Measurements from ENCODE around the gene SKAP1. TPM values are rescaled to one million over a fixed set of nuclear protein-coding genes. Genes with fewer than 3 reads are reported as not detected.

Gene SKAP1
- total and polyA plus RNA-seq, 2 of the 13 experiments (the other 11 are each of a cell fraction or from before 2014, with no cell fraction given), result 0.21 TPM; not detected in 1

DNA sequence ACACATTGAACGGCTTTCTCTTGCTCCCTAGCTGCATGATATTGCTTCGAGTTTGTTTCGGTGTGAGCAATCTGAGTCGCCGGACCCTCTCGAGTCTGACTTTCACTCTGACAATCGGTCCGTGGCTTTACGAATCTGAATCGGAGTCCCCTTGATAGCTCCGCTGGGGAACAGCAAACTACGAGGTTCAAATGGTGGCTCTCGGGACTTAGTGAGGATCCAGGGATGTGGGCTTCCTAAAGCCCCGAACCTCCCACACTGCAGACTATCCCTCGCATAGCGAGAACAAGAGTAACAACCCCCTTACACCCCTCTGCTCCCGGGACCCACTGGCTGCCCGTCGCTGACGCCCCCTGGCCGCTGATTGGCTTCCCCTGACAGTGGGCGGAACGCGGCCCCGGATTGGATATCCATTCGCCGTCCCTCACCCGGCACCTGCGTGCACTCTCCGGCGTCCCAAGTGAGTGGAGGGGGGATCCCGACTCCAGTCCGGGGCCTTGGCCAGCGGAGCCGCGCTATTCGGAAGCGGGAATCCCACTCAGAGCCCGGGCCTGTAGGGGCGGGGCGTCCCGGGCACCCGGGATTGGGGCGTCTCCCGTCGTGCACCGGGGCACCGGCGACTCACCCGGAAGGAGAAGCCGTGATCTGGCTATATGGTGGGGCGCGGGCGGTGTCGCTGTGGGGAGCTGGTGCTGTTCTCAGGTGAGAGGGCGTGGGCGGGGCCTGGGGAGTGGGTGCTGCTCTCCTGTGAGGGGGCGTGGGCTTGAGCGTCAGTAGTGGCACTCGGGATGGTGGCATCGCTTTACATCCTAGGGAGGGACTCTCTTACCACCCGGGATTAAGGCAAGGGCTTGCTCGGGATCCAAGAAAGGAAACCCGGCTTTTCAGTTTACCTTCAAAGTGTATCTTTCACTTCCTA, 322.6 kb downstream of the SKAP1 start, which contains the start of gene SNX11 (continued):
- no peak for TF ChIP-seq SMARCC2 (IDR thresholded peaks at IDR 0.05)
- TF ChIP-seq, protein P1, sequence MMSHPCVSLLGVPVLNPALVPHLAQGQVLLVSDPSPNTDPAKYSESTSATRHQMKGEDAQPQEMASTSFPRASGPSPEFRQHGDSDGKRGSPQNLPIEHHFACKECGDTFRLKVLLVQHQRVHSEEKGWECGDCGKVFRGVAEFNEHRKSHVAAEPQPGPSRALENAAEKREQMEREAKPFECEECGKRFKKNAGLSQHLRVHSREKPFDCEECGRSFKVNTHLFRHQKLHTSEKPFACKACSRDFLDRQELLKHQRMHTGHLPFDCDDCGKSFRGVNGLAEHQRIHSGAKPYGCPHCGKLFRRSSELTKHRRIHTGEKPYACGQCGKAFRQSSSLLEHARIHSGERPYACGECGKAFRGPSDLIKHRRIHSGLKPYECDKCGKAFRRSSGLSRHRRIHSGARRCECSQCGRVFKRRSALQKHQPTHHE (CRISPR knock-in tag; IDR thresholded peaks at IDR 0.05; ENCODE audit: borderline replicate concordance), result peak; percentile 60; the same call in 1 of the 2 replicates
- TF ChIP-seq HNF4A (CRISPR knock-in tag; IDR thresholded peaks at IDR 0.05), result no peak
- no peak for TF ChIP-seq EHMT2 (IDR thresholded peaks at IDR 0.05; ENCODE audit: borderline replicate concordance, low read depth, low read length)
- TF ChIP-seq TMF1 (CRISPR knock-in tag; IDR thresholded peaks at IDR 0.05; ENCODE audit: low read depth), result no peak
- TF ChIP-seq BCL6 (CRISPR knock-in tag; IDR thresholded peaks at IDR 0.05), result no peak
- TF ChIP-seq, protein P2, sequence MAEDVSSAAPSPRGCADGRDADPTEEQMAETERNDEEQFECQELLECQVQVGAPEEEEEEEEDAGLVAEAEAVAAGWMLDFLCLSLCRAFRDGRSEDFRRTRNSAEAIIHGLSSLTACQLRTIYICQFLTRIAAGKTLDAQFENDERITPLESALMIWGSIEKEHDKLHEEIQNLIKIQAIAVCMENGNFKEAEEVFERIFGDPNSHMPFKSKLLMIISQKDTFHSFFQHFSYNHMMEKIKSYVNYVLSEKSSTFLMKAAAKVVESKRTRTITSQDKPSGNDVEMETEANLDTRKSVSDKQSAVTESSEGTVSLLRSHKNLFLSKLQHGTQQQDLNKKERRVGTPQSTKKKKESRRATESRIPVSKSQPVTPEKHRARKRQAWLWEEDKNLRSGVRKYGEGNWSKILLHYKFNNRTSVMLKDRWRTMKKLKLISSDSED (CRISPR knock-in tag; IDR thresholded peaks at IDR 0.05), result no peak
- TF ChIP-seq, protein P3, sequence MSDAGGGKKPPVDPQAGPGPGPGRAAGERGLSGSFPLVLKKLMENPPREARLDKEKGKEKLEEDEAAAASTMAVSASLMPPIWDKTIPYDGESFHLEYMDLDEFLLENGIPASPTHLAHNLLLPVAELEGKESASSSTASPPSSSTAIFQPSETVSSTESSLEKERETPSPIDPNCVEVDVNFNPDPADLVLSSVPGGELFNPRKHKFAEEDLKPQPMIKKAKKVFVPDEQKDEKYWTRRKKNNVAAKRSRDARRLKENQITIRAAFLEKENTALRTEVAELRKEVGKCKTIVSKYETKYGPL (CRISPR knock-in tag; IDR thresholded peaks at IDR 0.05), result peak; percentile 39; the same call in 1 of the 2 replicates
- peak; percentile 92 for TF ChIP-seq ZNF143 (CRISPR knock-in tag; IDR thresholded peaks at IDR 0.05)
- TF ChIP-seq DR1 (CRISPR knock-in tag; IDR thresholded peaks at IDR 0.05), result peak; percentile 89
- TF ChIP-seq ZNF280B (CRISPR knock-in tag; IDR thresholded peaks at IDR 0.05; ENCODE audit: borderline replicate concordance), result peak; percentile 76; the same call in 1 of the 2 replicates
- TF ChIP-seq GPN1 (CRISPR knock-in tag; IDR thresholded peaks at IDR 0.05; ENCODE audit: borderline replicate concordance), result no peak
- TF ChIP-seq, protein P4, sequence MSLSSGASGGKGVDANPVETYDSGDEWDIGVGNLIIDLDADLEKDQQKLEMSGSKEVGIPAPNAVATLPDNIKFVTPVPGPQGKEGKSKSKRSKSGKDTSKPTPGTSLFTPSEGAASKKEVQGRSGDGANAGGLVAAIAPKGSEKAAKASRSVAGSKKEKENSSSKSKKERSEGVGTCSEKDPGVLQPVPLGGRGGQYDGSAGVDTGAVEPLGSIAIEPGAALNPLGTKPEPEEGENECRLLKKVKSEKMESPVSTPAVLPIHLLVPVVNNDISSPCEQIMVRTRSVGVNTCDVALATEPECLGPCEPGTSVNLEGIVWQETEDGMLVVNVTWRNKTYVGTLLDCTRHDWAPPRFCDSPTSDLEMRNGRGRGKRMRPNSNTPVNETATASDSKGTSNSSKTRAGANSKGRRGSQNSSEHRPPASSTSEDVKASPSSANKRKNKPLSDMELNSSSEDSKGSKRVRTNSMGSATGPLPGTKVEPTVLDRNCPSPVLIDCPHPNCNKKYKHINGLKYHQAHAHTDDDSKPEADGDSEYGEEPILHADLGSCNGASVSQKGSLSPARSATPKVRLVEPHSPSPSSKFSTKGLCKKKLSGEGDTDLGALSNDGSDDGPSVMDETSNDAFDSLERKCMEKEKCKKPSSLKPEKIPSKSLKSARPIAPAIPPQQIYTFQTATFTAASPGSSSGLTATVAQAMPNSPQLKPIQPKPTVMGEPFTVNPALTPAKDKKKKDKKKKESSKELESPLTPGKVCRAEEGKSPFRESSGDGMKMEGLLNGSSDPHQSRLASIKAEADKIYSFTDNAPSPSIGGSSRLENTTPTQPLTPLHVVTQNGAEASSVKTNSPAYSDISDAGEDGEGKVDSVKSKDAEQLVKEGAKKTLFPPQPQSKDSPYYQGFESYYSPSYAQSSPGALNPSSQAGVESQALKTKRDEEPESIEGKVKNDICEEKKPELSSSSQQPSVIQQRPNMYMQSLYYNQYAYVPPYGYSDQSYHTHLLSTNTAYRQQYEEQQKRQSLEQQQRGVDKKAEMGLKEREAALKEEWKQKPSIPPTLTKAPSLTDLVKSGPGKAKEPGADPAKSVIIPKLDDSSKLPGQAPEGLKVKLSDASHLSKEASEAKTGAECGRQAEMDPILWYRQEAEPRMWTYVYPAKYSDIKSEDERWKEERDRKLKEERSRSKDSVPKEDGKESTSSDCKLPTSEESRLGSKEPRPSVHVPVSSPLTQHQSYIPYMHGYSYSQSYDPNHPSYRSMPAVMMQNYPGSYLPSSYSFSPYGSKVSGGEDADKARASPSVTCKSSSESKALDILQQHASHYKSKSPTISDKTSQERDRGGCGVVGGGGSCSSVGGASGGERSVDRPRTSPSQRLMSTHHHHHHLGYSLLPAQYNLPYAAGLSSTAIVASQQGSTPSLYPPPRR (CRISPR knock-in tag; IDR thresholded peaks at IDR 0.05; ENCODE audit: borderline replicate concordance), result no peak
- TF ChIP-seq SNRNP70 (IDR thresholded peaks at IDR 0.05; ENCODE audit: low read depth, low read length), result no peak
- peak; percentile 83; the same call in 1 of the 2 replicates for TF ChIP-seq ZNF138 (CRISPR knock-in tag; IDR thresholded peaks at IDR 0.05; ENCODE audit: low read depth)
- TF ChIP-seq PHF20 (CRISPR knock-in tag; IDR thresholded peaks at IDR 0.05), result peak; percentile 93
- peak; percentile 90 for TF ChIP-seq ZGPAT (CRISPR knock-in tag; IDR thresholded peaks at IDR 0.05)

Data from HepG2 (cell line).